Panc1 (cell line): Measurements from ENCODE around the gene TNN.

ENCODE experiments used
- CTCF ChIP-seq: fragments of 450-650 bp; IDR thresholded peaks from 2 replicates; pipeline ENCODE4 v1.5.1; 2017; ENCODE audit warnings: mild to moderate bottlenecking
- POLR2AphosphoS5 ChIP-seq: IDR thresholded peaks from 2 replicates; pipeline ENCODE4 v1.6.1; 2012; ENCODE audit warnings: mild to moderate bottlenecking, low read depth, low read length, moderate library complexity
- REST ChIP-seq, 2 experiments: IDR thresholded peaks; 2 replicates each; pipeline ENCODE4 v1.6.1; 2011 to 2012; ENCODE audit warnings: low read depth in 2 of 2, control low read depth in 1 of 2, low read length in 1 of 2, mild to moderate bottlenecking in 1 of 2, moderate library complexity in 1 of 2; ENCODE audit not compliant: insufficient read depth in 1 of 2
- TCF7L2 ChIP-seq: IDR thresholded peaks from 2 replicates; pipeline ENCODE4 v1.6.1; 2011; ENCODE audit warnings: mild to moderate bottlenecking, low read depth, low read length, inconsistent platforms

GRCh38 chr1:175157200-175157599 is 89.6 kb downstream of the TNN start:
- TF ChIP-seq CTCF (no peak), POLR2AphosphoS5 (no peak), TCF7L2 (no peak), REST (IDR thresholded peaks at IDR 0.05; ENCODE audit: insufficient read depth in 1 of 2, low read depth in 2 of 2, low read length in 1 of 2) (no peak)
